Smooth muscle cell of the coronary artery (primary cell): ENCODE results near the gene MSS51. TPM values are rescaled to one million over a fixed set of nuclear protein-coding genes. Genes with fewer than 3 reads are reported as not detected.

ENCODE experiments used
- total RNA-seq: library from RNA; depleted of rRNA; stranded (reverse); fragments of >200 nt; gene quantifications from 2 replicates; pipeline ENCODE4 v1.2.3, GENCODE V29; 2014; ENCODE audit warnings: low replicate concordance

MSS51 gene
- total RNA-seq: 0.60 and 1.8 TPM in 2 replicates

DNA sequence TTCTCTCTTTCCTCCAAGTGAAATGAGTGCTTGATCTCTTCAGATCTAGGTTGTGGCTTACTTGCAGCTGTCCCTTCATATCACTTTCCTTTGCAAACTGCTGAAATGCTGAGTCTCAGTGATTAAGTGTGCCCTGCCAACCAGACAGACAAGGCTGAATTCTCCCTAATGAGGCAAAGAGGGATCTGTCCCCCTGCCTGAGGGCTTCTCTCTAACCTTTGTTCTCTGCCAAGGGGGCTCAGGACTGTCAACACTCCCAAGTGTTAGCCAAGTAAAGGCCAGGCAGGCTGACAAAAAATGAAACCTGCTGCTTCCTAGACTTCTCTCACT is at the start of gene MSS51:
MSS51 (minus strand) TSS at position 24 of the 330 bp plus-strand sequence. CDS start 5,277 bp downstream, outside the sequence.

DNA sequence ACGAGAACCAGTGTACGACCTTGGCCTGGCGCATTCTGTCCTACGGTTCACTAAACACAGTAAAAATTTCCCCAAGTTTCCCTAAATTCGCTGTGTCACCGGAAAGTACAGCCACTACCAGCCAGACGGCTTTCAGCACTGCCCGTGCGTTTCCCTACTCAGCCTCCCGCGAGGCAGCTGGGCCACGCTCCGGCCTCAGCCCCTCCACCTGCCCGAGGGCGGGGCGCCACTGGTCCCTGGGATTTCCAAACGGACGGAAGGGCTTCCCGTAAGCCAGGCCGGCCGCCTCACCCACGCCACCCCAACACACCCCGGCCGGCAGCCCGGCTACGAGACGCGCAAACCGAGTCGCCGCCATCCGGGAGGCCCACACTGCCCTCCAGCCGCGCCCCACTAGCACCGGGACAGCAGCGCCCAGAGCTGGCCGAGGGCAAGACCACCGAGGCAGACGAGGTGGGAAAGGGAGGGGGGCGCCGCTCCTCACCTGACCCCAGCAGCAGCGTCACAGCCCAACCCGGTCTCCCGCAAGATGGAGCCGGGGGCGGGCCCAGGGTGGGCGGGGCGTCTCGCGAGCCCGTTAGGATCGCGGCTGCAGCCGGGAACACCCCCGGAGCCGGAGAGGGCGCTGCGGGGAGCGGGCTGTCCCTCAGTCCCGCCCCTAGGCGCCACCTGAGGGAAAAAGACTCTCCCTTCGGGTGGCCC is 19.7 kb downstream of the MSS51 start, which contains the start of gene ANXA7:
ANXA7 (minus strand) TSS at position 531 of the 702 bp plus-strand sequence. CDS start 13,202 bp downstream, outside the sequence.

Other genes starting within 250 kb of the MSS51 start
- gene DNAJC9, start 186.3 kb downstream of the MSS51 start, total RNA-seq: 13.3 and 25.7 TPM in 2 replicates
- 59.3 and 75.2 TPM in 2 replicates for gene MRPS16, start 180.9 kb downstream of the MSS51 start, total RNA-seq
- 0.30 and 0.94 TPM in 2 replicates for gene CFAP70, start 74.7 kb downstream of the MSS51 start, total RNA-seq
- gene ANXA7, start 19.5 kb downstream of the MSS51 start, total RNA-seq: 82.7 and 89.0 TPM in 2 replicates
- 18.4 and 21.1 TPM in 2 replicates for gene PPP3CB, start 62.5 kb upstream of the MSS51 start, total RNA-seq
- gene USP54, start 157.8 kb upstream of the MSS51 start, total RNA-seq: 3.4 and 5.3 TPM in 2 replicates
- 0.23 TPM in 1 of 2 replicates, not detected in the other for gene MYOZ1, start 207.9 kb upstream of the MSS51 start, total RNA-seq
- under 0.01 TPM in 1 of 2 replicates, not detected in the other for gene SYNPO2L, start 222.5 kb upstream of the MSS51 start, total RNA-seq